ENCODE data around the gene CSAG2. TPM values are rescaled to one million over a fixed set of nuclear protein-coding genes. Genes with fewer than 3 reads are reported as not detected.
"Not testable (repeated sequence)": the region's sequence is repeated elsewhere in the genome, so short reads cannot be mapped to it uniquely, and the experiment has no call there.

CSAG2 gene
- total RNA-seq, 2 donors from 2014 or later: not detected

- H3K36me3 ChIP-seq: no peaks in the 10 kb centered on the region
- no peaks in the 10 kb centered on the region for H3K27me3 ChIP-seq (replicated peaks; ENCODE audit: insufficient read depth)
- WGBS: 90% methylated on average over 2 of the region's 2 CpGs
- no peak overlapping the region for H3K4me3 ChIP-seq
- H3K9me3 ChIP-seq: no peaks in the 10 kb centered on the region
- TF ChIP-seq POLR2A (IDR thresholded peaks at IDR 0.05): no peak
- TF ChIP-seq CTCF (IDR thresholded peaks at IDR 0.05): no peak
- no peak for TF ChIP-seq POLR2AphosphoS5 (IDR thresholded peaks at IDR 0.05)
- H3K4me1 ChIP-seq (replicated peaks): no peaks in the 10 kb centered on the region
- no peak overlapping the region for H3K27ac ChIP-seq
- intact Hi-C loops (cut with DNase I): no loop called here
- DNase-seq (ENCODE audit: low spot score): no peak
These were observed 26.0 kb upstream of the CSAG2 start for GRCh38 chrX:152735101-152735500.

DNA sequence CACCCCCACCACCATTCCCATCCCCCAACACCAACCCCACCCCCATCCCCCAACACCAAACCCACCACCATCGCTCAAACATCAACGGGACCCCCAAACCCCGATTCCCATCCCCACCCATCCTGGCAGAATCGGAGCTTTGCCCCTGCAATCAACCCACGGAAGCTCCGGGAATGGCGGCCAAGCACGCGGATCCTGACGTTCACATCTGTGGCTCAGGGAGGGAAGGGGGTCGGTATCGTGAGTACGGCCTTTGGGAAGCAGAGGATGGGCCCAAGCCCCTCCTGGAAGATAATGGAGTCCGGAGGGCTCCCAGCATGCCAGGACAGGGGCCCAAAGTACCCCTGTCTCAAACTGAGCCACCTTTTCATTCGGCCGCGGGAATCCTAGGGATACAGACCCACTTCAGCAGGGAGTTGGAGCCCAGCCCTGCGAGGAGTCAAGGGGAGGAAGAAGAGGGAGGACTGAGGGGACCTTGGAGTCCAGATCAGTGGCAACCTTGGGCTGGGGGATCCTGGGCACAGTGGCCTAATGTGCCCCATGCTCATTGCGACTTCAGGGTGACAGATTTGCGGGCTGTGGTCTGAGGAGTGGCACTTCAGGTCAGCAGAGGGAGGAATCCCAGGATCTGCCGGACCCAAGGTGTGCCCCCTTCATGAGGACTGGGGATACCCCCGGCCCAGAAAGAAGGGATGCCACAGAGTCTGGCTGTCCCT lies 25.2 kb upstream of the CSAG2 start:
- WGBS: 94% methylated on average over 21 of the region's 22 CpGs

GRCh38 chrX:152733261-152733975 lies 24.3 kb upstream of the CSAG2 start, which contains the start of the genes CSAG1 and MAGEA12:
TSS of gene CSAG1 (minus strand) at chrX:152733721. CDS start at chrX:152732460, 1,261 bp downstream.
TSS of gene MAGEA12 (plus strand) at chrX:152733757. CDS start at chrX:152736162, 2,405 bp downstream.
- intact Hi-C loops (cut with DNase I): no loop called here
- H3K27me3 ChIP-seq (replicated peaks; ENCODE audit: insufficient read depth): no peaks in the 10 kb centered on the region
- H3K4me1 ChIP-seq (replicated peaks): no peaks in the 10 kb centered on the region
- no peaks in the 10 kb centered on the region for H3K9me3 ChIP-seq
- H3K27ac ChIP-seq: no peak within 1 kb of the TSS
- H3K36me3 ChIP-seq: no peaks in the 10 kb centered on the region
- no peak for DNase-seq (ENCODE audit: low spot score)
- TF ChIP-seq POLR2A (IDR thresholded peaks at IDR 0.05) (no peak), POLR2AphosphoS5 (IDR thresholded peaks at IDR 0.05) (no peak), CTCF (IDR thresholded peaks at IDR 0.05) (no peak)
- H3K4me3 ChIP-seq: no peak within 1 kb of the TSS
- 93% methylated on average over 6 of the region's 21 CpGs for WGBS

More for the DNA sequence above, 25.2 kb upstream of the CSAG2 start:
- DNase-seq (ENCODE audit: low spot score); intact Hi-C loops (cut with DNase I); H3K27me3 ChIP-seq (replicated peaks; ENCODE audit: insufficient read depth); H3K9me3 ChIP-seq; H3K4me3 ChIP-seq; H3K27ac ChIP-seq; H3K36me3 ChIP-seq; H3K4me1 ChIP-seq (replicated peaks): not testable (repeated sequence)

GRCh38 chrX:152725409-152725808 lies 16.3 kb upstream of the CSAG2 start:
- DNase-seq (ENCODE audit: low spot score): no peak
- Histone ChIP-seq H3K4me1 (replicated peaks) (no peaks in the 10 kb centered on the region), H3K9me3 (no peaks in the 10 kb centered on the region), H3K4me3 (no peak overlapping the region), H3K27ac (no peak overlapping the region), H3K27me3 (replicated peaks; ENCODE audit: insufficient read depth) (no peaks in the 10 kb centered on the region), H3K36me3 (no peaks in the 10 kb centered on the region)
- TF ChIP-seq POLR2AphosphoS5 (IDR thresholded peaks at IDR 0.05): no peak
- TF ChIP-seq POLR2A (IDR thresholded peaks at IDR 0.05): no peak
- TF ChIP-seq CTCF (IDR thresholded peaks at IDR 0.05): no peak
- intact Hi-C loops (cut with DNase I): no loop called here
- WGBS: 72% methylated on average over 7 of the region's 7 CpGs

GRCh38 chrX:152713815-152714787 lies 5.0 kb upstream of the CSAG2 start, which contains the start of gene MAGEA2B:
TSS of gene MAGEA2B (plus strand) at chrX:152714628. CDS start at chrX:152717107, 2,479 bp downstream.
- H3K9me3 ChIP-seq; H3K4me3 ChIP-seq; DNase-seq (ENCODE audit: low spot score); H3K36me3 ChIP-seq; H3K4me1 ChIP-seq (replicated peaks); intact Hi-C loops (cut with DNase I); H3K27ac ChIP-seq; H3K27me3 ChIP-seq (replicated peaks; ENCODE audit: insufficient read depth): not testable (repeated sequence)
- no CpG with 5 or more reads among the region's 35 CpGs for WGBS

GRCh38 chrX:152713195-152713594 lies 4.1 kb upstream of the CSAG2 start:
- H3K9me3 ChIP-seq; H3K27ac ChIP-seq; H3K27me3 ChIP-seq (replicated peaks; ENCODE audit: insufficient read depth); H3K4me1 ChIP-seq (replicated peaks); H3K36me3 ChIP-seq; DNase-seq (ENCODE audit: low spot score); H3K4me3 ChIP-seq; intact Hi-C loops (cut with DNase I): not testable (repeated sequence)
- WGBS: no CpG with 5 or more reads among the region's 5 CpGs

DNA sequence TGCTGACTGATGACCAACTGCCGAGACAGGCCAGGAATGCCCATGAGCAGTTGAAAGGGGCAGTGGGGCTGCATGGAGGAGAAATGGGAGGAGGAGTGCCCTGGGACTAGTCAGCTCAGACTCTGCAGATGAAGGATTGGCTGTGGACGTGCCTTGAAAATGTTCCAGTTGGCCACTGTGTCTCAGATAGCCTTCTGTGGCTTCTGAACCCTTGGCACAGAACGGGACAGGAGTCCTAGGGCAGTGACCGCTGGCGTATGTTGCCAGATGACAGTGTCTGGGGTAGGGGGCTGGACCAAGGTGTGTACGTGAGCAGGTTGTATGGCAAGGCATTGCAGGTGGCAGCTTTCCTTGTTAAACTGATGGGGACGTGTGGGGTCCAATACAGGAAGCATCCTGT lies 2.6 kb downstream of the CSAG2 start:
- H3K27ac ChIP-seq; H3K27me3 ChIP-seq (replicated peaks; ENCODE audit: insufficient read depth); H3K4me1 ChIP-seq (replicated peaks); H3K9me3 ChIP-seq; DNase-seq (ENCODE audit: low spot score); H3K36me3 ChIP-seq; intact Hi-C loops (cut with DNase I); H3K4me3 ChIP-seq: not testable (repeated sequence)
- 92% methylated on average over 3 of the region's 7 CpGs for WGBS

DNA sequence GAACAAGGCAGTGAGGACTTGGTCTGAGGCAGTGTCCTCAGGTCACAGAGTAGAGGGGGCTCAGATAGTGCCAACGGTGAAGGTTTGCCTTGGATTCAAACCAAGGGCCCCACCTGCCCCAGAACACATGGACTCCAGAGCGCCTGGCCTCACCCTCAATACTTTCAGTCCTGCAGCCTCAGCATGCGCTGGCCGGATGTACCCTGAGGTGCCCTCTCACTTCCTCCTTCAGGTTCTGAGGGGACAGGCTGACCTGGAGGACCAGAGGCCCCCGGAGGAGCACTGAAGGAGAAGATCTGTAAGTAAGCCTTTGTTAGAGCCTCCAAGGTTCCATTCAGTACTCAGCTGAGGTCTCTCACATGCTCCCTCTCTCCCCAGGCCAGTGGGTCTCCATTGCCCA lies 8.7 kb downstream of the CSAG2 start:
- H3K36me3 ChIP-seq; H3K9me3 ChIP-seq; intact Hi-C loops (cut with DNase I); H3K27me3 ChIP-seq (replicated peaks; ENCODE audit: insufficient read depth); H3K4me3 ChIP-seq; H3K27ac ChIP-seq; DNase-seq (ENCODE audit: low spot score); H3K4me1 ChIP-seq (replicated peaks): not testable (repeated sequence)
- WGBS: 87% methylated on average over 3 of the region's 5 CpGs

All from prostate gland (tissue), 2 donors.